Stimulated activated CD4-positive, alpha-beta T cell treated with anti-CD3 and anti-CD28 coated beads, Interleukin-4, amount 100 ng/mL, for 24 hours (primary cell): ENCODE results near the gene DYNLL1.
"Not testable (repeated sequence)": the region's sequence is repeated elsewhere in the genome, so short reads cannot be mapped to it uniquely, and the experiment has no call there.

ENCODE experiments used
- DNase-seq: peaks from one replicate; pipeline ENCODE4 v3.0.0-alpha.2; 2020

The DYNLL1 gene

GRCh38 chr12:120475643-120476042 lies 20.3 kb upstream of the DYNLL1 start:
- no peak for DNase-seq

GRCh38 chr12:120479458-120479857 lies 16.5 kb upstream of the DYNLL1 start:
- DNase-seq = no peak

- DNase-seq = no peak
These were observed 15.7 kb upstream of the DYNLL1 start for GRCh38 chr12:120480211-120480610.

GRCh38 chr12:120481022-120481767 lies 14.7 kb upstream of the DYNLL1 start:
- no peak for DNase-seq

- no peak for DNase-seq
These were observed 12.3 kb upstream of the DYNLL1 start for GRCh38 chr12:120483621-120484020.

- DNase-seq = no peak
These were observed 9.7 kb upstream of the DYNLL1 start for GRCh38 chr12:120485961-120486881.

GRCh38 chr12:120487552-120487951 lies 8.4 kb upstream of the DYNLL1 start:
- DNase-seq = not testable (repeated sequence)

GRCh38 chr12:120488057-120488640 lies 7.8 kb upstream of the DYNLL1 start:
- DNase-seq = no peak

GRCh38 chr12:120489018-120489417 lies 6.9 kb upstream of the DYNLL1 start:
- DNase-seq = no peak

- DNase-seq = no peak
These were observed 5.6 kb upstream of the DYNLL1 start for GRCh38 chr12:120490325-120490724.

GRCh38 chr12:120490833-120491512 lies 4.9 kb upstream of the DYNLL1 start:
- DNase-seq = no peak

- DNase-seq = no peak
These were observed 655 bp upstream of the DYNLL1 start for GRCh38 chr12:120495186-120495730.

- DNase-seq = peak; percentile 56
These were observed 764 bp downstream of the DYNLL1 start for GRCh38 chr12:120496413-120497340.

GRCh38 chr12:120497524-120498150 lies 1.7 kb downstream of the DYNLL1 start:
- DNase-seq = no peak

GRCh38 chr12:120498870-120499515 lies 3.1 kb downstream of the DYNLL1 start:
- DNase-seq = no peak

- no peak for DNase-seq
These were observed 4.7 kb downstream of the DYNLL1 start for GRCh38 chr12:120500581-120500980.

- DNase-seq = no peak
These were observed 8.7 kb downstream of the DYNLL1 start for GRCh38 chr12:120504587-120504986.

- no peak for DNase-seq
These were observed 12.6 kb downstream of the DYNLL1 start for GRCh38 chr12:120508537-120508936.

- no peak for DNase-seq
These were observed 18.1 kb downstream of the DYNLL1 start for GRCh38 chr12:120514002-120514401.

- no peak for DNase-seq
These were observed 19.6 kb downstream of the DYNLL1 start for GRCh38 chr12:120515496-120515895.
